GM18867 (cell line): ENCODE results near the gene CLASP1.

ENCODE experiments used
- ATAC-seq: cut with Tn5 transposase; IDR thresholded peaks from one replicate; pipeline ENCODE4 v1.9.1; 2021; ENCODE audit warnings: mild to moderate bottlenecking, moderate library complexity; ENCODE audit not compliant: unreplicated experiment

Gene CLASP1

DNA sequence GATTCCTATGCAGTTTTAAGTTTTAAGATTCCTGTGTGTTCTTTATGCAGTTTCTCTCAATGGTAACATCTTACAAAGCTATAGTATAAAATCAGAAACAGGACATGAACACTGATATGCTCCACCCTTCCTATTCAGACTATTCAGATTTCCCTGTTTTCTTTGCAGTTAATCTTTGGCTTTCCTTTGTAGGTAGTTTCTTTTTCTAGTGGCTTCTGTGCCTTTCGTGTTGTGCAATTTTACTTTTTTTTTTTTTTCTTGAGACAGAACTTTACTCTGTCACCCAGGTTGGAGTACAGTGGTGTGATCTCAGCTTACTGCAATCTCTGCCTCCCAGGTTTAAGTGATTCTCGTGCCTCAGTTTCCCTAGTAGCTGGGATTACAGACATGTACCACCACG lies 213.5 kb downstream of the CLASP1 start:
- ATAC-seq, result no peak

DNA sequence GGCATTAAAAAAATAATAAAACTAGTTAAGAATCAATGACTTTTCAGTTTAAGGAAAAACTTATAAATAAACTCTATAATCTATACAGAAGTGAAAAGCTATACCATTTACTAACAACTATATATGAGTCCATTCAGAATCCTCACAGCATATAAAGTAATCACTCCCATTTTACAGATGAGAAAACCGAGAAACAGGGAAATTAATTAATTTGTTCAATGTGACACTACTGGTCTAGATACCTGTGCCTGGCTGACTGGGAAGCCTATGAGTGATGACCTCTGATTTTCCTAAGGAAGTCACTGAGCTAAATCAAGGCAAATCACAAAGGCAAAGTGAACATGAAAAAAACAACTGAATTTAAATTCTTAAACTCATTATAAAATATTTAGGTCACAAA lies 218.0 kb downstream of the CLASP1 start:
- no peak for ATAC-seq

DNA sequence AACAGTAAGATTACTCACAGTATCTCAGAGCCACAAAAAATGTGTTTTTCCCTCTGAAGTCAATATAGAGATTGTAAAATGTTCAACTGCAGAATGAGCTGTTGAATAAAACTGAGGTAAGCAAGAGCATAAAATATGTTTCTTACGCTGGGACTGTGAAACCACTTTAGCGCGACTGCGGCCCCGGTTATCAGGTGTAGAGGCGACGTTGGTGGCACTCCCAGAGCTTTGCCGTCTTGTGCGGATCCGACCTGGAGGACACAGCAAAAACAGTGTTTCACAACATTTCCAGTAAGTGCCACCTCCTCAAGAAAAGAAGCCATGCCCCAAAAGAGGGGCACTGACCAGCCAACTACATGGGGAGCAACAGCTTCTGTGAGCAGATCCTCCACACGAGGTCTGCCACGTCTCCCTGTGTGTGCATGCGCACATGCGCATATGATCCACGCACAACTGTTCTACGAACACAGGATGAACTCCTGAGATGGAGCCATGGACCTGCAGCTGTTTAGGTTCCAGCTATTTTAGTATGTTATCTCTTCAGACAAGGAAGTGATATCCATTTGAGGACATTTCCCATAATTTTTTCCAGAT lies 219.2 kb downstream of the CLASP1 start:
- ATAC-seq, result no peak

DNA sequence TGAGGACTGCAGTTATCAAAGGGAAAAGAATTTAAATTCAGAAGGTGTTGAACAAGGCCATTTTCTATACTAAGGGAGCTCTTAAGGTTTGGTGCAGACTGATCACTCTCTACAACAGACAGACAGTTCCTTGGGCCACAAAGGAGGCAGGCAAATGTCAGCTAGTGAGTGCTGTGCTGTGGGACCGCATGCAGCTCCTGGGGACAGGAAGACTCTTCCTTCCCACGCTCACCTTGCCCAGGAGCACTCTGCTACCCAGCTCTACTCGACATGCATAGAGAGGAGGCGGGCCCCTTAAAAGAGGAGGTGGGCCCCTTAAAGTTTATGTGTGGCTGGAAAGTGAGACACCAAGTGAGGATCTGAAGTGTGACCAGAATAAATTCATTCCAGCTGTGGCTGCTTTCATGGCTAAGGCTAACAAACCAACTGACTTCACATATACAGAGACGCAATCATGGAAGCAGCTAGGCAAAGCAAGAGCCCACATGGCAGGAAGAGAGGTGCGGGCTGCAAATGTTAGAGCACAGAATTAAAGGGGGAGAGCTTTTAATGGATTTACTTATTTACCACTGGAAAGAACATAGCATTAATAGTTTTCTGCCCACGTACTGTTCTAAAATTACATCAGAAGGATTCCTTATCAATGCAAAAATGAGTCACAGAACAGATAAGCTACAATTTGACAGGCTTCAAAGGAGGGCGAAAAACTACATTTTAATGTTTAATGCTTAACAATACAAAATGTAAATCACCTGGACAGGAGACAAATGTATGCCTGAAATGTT lies 220.0 kb downstream of the CLASP1 start:
- ATAC-seq, result no peak

DNA sequence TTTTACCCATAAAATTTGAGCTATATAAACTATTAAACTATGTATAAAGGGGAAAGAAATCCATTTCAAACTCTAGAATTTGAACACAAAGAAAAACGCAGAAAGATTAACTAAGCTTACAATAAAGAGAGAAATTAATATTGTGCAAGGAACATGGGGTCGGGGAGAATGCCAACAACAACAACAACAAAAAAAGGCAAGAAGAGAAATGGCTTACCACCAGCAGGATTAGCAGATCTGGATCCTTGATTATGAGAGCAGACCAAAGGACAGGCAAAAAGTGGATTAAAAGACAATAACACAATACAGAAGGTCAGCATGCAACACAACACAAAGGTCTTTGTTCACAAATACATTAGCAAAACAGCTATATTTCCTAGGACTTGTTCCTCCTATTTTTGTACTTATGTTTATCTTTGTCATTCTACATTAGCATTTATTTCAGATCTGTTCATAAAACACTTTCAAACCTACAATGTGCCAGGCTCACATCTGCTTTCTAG lies 222.0 kb downstream of the CLASP1 start:
- ATAC-seq, result no peak

DNA sequence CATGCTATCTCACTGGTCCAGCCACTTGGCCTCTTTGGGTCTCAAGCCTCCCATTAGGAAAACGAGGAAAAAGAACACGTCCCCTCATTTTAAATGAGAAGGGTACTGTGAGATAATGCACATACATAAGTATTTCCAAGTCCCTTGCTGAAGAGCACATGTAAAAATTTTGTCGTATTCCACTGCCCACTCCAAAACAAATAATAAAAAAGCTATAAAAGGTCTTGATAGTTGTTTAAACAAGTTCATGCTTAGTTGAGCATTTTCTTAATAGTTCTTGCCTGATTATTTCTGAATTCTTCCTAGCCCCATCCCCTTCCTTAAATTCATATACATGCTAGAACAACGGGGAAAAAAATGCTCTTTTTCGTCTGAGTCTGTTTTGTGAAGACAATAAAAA lies 228.8 kb downstream of the CLASP1 start:
- no peak for ATAC-seq

DNA sequence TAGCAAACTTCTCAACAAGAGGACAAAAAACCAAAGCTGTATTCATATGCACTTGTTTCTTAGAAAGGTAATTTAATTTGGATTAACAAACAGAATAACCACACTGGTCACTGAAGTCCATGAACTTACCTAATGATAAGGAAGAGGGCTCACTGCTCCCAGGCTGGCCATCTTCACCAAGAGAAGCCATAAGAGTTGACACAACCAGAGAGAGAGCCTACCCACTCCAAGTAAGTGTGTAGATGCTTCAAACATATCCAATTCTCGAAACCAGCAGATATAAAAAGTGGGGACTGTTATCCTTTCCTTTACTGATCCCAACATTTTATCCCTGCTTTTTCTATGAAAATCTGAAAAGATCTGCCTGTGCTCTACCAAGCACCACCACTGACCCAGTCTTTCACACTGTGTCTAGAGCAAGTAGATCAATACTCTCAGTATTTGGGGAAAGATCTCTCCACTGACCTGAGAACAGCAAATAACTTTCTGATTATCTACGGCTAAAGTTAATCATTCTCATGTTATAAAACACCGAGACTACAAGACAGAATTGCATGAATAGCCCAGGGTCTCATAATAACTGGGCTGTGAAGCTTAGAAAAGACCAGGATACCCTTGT lies 230.1 kb downstream of the CLASP1 start:
- ATAC-seq, result no peak

DNA sequence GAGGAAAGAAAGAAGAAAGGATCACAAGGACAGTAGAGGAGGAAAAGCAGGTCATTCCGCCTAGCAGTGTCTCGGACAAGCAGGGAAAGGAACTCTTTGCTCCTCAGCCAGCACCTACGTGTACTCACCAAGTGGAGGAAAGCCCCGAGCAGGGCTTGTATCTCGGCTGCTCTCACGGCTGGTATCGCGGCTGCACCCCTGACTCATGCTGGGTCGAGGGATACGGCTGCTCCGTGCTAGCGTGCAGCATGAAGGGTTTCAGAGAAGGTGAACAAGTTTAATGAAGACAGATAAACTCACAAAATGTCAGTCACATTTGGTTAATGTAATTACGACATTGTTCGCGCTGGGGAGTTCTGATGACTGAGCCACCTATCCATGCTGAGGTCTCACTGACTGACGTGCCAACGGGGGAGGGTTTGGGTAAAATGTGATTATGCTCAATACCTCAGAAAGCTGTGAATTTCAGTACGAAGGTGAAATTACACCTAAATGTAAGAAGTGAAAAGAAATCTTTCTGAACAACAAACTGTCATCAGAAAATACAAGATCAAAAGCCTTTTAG lies 230.7 kb downstream of the CLASP1 start:
- no peak for ATAC-seq

DNA sequence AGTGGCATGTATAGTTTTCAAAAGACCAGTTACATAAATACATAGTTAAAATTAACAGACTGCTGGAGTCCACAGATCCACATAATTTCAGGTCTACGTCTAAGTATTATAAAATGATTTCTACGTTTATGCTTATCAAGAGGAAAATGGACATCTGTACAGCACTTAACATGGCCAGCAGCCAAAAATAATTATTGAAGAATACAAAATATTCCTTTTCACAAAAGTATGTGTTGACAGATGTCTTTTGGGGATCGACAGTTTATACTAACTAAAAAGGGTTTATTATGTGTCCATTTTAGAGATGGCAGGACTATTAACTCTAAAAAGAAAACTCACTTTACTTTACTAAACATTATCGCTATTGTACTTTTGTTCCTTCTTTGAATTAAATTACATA lies 231.4 kb downstream of the CLASP1 start:
- ATAC-seq, result no peak

DNA sequence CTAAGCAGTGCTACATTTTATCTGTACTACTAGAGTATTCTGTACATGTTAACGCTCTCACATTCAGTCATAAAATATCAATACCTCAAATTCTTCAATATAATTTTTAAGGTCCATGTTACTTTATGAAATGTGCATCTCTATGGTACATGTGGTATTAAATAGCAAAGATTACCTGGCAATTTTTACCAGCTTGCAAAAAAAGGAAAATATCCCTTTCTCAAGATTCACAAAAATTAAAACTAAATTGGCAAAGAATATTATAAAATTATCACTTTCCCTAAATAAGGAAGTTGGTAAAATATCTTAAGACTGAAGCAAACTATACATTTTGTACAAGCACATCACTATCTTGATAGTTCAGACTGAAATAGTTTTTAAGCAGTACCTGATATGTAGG lies 233.5 kb downstream of the CLASP1 start:
- no peak for ATAC-seq

DNA sequence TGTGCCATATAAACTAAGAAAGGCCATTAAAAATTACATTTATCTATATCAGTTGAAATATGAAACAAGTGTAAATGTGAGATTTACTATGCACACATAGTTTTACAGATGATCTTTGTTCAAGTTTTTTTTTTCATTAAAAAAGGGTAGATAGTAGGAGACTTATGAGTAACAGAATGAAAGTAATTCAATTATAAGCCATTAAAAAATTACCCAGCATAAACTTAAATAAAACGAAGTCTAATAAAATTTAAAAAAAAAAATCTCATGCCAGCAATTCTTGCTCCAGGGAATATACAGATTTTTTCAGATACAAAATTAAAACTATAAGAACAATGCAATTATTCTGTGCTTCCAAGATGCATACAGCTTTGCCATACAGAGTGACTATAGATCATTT lies 236.9 kb downstream of the CLASP1 start:
- no peak for ATAC-seq

DNA sequence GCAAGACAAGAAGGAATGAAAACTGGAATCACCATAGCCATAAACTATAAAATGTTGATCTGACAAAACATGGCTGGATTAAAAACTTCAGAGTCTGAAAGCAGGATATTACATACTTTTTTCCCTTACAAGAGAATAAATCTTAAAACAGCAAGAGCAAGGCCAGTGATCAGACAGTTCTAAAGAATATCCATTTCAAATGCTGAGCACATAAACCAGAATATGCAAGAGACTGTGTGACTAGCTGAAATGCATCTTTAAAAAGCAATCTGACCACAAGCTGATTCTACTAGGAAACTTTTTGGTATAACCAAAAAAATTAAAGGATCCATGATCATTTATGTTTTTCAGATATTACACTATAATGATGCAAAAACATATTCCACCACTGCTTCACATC lies 239.3 kb downstream of the CLASP1 start:
- no peak for ATAC-seq

DNA sequence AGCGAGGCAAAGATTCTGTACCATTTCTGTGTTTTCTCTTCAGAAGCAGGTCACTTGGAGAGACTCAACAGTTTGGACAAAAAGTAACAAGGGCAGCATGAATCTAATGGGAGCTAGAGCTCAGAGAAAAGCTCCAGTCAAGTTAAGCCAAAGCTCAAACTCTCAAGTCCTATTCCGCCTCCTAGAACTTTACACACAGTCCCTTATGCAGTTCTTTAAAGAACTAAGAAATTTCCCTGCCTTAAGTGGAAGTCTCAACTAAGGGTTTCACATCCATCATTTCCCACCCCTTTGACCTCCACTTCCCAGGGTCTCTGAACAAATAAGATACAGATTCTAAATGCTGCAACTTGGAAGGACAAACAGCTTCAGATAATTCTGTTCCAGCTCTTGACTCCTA lies 239.9 kb downstream of the CLASP1 start:
- ATAC-seq, result no peak

DNA sequence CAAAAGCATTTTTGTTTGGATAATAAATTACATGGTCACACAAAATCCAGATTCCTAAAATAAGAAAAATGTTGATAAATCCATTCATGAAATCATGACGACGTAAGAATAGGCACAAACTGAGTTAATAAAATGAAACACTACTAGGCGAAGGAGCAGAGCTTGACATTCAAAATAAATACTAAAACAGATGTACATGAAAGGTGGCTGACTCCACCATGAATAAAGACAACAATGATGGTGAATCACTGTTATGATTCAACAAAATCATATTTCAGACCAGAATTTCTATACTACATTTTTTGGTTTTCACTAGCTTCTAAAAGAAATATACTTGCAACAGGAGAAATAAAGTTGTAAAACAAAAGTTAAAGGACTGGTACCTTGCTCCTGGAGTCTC lies 240.6 kb downstream of the CLASP1 start:
- no peak for ATAC-seq

DNA sequence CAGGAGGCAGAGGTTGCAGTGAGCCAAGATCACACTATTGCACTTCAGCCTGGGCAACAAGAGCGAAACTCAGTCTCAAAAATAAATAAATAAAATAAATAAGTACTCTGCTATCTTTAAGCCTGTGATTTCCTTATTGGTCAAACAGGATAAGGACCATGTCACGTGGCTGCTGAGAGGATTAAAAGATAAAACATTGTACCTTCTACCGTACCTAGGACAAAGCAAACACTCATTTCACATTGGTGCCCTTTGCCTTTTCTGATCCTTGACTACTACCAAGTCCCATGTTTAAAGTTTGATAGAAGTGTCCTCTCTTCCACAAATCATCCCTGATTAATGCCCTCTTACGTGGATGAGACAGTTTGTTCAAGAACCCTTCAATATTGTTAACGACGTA lies 244.0 kb downstream of the CLASP1 start:
- ATAC-seq, result no peak

DNA sequence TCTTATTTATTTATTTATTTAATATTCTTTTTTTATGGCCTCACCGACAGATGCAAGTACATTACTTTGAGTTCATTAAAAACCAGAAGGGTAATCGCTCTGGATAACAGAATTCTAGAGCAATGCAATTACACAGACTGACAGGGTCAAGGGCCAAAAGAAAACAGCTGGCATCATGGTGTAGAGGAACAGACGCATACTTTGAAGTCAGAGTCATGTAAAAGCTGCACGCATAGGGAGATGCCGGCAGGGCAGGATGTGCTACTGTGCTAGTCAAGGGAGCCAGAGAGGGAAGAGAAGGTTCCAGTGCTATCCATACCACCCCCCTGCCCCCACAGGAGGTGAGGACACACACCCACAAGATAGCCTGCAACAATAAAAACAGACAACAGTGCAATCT lies 249.1 kb downstream of the CLASP1 start:
- ATAC-seq, result no peak

DNA sequence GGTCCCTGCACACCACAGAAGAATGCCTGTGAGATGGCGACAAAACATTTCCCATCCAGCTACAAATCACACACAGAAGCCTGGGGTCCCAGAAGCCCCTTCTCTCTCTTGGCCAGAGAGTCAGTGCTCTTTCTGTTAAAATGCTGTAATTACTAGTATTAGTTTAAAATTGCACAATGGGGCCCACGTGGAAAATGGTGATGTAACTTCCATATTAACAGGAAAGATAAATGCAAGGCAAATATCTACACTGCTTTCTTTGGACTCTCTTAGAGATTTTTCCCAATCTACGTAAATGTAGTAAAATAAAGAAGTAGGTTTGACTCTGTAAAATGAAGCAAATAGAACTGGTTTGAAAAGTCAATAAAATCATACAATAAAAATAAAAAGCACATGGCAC lies 250.4 kb downstream of the CLASP1 start:
- no peak for ATAC-seq

DNA sequence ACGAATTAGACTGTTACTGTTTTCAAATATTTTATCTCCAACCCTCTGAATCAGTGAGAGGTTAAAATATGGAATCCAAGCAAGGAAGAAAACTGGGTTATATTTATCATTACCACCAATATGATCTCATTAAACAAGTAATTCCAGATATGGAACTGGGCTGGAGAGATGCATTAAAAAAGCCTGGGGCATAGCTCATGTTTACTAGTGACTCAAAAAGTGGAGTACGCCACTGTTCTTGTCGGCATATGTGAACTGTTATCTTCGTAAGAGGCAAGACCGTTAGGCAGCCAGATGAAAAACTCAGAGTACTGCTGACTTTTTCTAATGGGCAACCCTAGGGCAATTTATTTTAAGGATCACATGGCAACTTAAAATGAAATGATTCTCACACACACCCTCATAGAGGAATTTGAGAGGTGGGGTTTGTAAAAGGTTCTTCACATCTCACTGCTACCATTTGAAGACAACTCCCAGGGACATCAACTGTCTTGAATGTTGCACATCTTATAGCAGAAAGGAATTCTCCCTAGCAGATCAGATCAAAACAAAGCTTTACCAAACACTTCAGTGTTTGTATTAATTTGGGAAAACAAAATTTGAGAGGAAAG lies 259.1 kb downstream of the CLASP1 start:
- ATAC-seq, result no peak

DNA sequence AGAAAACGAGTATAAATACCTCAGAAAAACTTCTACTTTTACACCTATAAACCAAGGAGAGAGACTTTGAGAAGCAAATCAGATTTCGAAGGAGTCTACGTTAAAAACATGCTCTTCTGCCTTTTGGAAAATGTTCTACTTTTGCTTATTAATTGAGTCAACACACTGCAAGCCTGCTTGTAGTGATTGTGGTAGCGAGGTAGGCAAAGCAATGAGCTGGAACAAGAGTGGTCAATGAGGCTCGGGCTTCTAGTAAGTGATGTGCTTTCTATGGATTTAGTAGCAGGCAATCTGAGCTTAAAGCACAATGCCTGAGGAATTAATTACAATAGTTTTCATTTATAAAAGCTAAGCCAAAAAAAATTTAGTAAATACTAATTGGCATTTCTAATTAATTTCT lies 260.9 kb downstream of the CLASP1 start:
- no peak for ATAC-seq

DNA sequence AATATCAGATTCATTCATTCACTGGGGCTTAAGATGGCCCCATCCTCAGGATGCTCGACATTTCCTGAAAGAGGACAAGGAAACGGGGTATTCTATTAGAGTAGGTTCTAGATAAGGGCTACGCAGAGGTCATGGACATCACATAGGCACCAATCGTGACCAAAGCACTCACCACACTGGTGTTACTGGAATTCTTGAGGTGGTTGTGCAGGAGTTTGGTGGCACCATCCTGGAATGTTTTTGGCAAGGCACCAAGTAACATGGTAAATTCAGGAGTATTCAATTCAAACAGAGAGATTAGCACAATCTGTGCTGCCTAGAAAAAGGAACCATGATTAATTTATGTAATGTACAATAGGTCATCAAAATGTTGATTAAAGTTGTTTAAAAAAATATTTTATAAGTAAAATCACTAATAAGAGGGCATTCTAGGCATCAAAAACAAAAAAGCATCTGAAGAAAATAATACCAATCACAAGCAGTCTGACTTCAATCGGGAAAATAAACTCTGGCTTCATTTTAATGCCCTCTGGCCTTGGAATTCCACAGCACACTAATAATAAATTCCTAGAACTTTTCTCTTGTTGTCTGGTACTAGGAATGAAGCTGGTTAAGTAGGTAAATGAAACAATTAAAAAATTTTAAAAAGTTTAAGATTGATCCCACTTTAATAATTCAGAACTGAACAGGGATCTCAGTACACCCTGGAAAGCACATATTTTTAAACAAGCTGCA lies 261.5 kb downstream of the CLASP1 start:
- ATAC-seq, result no peak

DNA sequence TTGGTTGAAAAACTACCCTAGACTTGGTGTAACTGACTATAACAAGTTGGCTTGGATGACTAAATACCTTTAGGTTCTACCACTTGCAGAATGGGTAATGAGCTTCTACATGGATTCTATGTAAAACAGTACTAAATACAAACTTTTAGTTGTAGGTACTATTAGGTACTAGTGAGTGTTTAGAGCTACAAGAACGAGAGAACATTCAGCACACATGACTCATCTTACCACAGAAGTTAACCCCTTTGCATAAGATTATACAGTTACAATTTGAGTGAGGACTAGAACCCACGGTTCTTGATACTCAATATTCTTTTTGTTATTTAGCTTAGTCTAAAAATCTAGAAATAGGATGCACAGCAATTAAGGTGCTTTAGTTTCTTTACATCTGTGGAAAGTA lies 262.6 kb downstream of the CLASP1 start:
- no peak for ATAC-seq
